Vagina (tissue), 2 donors: ENCODE results near the gene SLC1A1.

Source experiments
- CTCF ChIP-seq, 3 experiments: fragments of 450-650 bp in 2 of 3; fragments of 200-600 bp in 1 of 3; sonication (generic) in 1 of 3; IDR thresholded peaks; one replicate each; pipeline ENCODE4 v1.5.1; 2017 to 2019; ENCODE audit warnings: antibody characterized with exemption in 3 of 3, mild to moderate bottlenecking in 2 of 3, moderate library complexity in 2 of 3
- POLR2A ChIP-seq, 2 donors: fragments of 450-650 bp; IDR thresholded peaks; one replicate each; pipeline ENCODE4 v1.6.1; 2017; ENCODE audit warnings: antibody characterized with exemption in 2 of 2, mild to moderate bottlenecking in 2 of 2, moderate library complexity in 2 of 2
- POLR2AphosphoS5 ChIP-seq, 2 donors: sonication (generic); formaldehyde crosslinking; IDR thresholded peaks; one replicate each; pipeline ENCODE4 v1.9.0; 2017; ENCODE audit warnings: antibody characterized with exemption in 2 of 2, mild to moderate bottlenecking in 2 of 2, low read depth in 1 of 2; ENCODE audit not compliant: insufficient read depth in 1 of 2

- TF ChIP-seq CTCF (IDR thresholded peaks at IDR 0.05) (no peak), POLR2AphosphoS5 (IDR thresholded peaks at IDR 0.05; ENCODE audit: insufficient read depth in 1 of 2, low read depth in 1 of 2) (no peak), POLR2A (IDR thresholded peaks at IDR 0.05) (no peak)
Observed at GRCh38 chr9:4509590-4509984, 19.3 kb downstream of the SLC1A1 start.
